ENCODE results near the gene ALK.

DNA sequence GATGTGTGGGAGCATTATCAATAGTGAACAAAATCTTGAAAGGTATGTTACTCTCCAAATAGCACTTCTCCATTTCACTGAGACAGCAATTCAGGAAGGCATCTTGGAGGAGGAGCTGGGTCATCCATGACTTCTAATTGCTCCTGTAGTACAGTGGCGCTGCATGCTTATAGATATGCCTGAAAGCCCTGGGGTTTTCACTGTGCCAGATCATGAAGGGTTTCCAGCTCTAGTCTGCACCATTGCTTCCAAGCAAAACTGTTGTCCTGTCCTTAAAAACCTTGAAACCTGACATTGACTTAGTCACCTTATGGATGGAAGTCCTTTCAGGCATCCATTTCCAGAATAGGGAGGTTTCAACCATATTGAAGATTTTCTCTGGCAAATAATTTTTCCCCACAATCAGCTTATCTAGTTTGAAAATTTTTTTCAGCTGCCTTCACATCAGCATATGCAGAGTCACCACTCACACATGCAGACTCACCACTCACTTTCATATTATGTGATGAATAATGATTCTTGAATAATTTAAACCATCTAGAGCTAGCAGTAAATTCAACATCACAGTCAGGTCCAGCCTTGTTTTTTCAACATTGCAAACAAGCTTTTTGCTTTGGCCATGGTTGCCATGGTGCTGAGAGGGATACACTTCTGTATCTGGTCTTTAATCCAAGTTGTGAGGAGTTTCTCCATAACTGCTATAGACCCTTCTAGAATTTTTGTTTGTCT lies 509.0 kb downstream of the ALK start:
- TF ChIP-seq, protein P1, sequence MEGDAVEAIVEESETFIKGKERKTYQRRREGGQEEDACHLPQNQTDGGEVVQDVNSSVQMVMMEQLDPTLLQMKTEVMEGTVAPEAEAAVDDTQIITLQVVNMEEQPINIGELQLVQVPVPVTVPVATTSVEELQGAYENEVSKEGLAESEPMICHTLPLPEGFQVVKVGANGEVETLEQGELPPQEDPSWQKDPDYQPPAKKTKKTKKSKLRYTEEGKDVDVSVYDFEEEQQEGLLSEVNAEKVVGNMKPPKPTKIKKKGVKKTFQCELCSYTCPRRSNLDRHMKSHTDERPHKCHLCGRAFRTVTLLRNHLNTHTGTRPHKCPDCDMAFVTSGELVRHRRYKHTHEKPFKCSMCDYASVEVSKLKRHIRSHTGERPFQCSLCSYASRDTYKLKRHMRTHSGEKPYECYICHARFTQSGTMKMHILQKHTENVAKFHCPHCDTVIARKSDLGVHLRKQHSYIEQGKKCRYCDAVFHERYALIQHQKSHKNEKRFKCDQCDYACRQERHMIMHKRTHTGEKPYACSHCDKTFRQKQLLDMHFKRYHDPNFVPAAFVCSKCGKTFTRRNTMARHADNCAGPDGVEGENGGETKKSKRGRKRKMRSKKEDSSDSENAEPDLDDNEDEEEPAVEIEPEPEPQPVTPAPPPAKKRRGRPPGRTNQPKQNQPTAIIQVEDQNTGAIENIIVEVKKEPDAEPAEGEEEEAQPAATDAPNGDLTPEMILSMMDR (IDR thresholded peaks at IDR 0.05), result no peak
- TF ChIP-seq FOXJ3 (CRISPR knock-in tag; IDR thresholded peaks at IDR 0.05) (no peak), EZH2phosphoT487 (IDR thresholded peaks at IDR 0.05; ENCODE audit: borderline replicate concordance, low read depth) (no peak), MAX (IDR thresholded peaks at IDR 0.05; ENCODE audit: low read depth) (no peak)
- TF ChIP-seq, protein P2, sequence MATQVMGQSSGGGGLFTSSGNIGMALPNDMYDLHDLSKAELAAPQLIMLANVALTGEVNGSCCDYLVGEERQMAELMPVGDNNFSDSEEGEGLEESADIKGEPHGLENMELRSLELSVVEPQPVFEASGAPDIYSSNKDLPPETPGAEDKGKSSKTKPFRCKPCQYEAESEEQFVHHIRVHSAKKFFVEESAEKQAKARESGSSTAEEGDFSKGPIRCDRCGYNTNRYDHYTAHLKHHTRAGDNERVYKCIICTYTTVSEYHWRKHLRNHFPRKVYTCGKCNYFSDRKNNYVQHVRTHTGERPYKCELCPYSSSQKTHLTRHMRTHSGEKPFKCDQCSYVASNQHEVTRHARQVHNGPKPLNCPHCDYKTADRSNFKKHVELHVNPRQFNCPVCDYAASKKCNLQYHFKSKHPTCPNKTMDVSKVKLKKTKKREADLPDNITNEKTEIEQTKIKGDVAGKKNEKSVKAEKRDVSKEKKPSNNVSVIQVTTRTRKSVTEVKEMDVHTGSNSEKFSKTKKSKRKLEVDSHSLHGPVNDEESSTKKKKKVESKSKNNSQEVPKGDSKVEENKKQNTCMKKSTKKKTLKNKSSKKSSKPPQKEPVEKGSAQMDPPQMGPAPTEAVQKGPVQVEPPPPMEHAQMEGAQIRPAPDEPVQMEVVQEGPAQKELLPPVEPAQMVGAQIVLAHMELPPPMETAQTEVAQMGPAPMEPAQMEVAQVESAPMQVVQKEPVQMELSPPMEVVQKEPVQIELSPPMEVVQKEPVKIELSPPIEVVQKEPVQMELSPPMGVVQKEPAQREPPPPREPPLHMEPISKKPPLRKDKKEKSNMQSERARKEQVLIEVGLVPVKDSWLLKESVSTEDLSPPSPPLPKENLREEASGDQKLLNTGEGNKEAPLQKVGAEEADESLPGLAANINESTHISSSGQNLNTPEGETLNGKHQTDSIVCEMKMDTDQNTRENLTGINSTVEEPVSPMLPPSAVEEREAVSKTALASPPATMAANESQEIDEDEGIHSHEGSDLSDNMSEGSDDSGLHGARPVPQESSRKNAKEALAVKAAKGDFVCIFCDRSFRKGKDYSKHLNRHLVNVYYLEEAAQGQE (IDR thresholded peaks at IDR 0.05; ENCODE audit: low read depth, low read length), result no peak
